Nephron progenitor cell (in vitro differentiated cells): ENCODE results near the gene GPRIN1.

Source experiments
- DNase-seq: peaks from one replicate; pipeline ENCODE4 v3.0.0; 2021
- H3K27ac Mint-ChIP-seq: 2 replicates; pipeline ENCODE4 v1.8.0; 2021; ENCODE audit warnings: mild to moderate bottlenecking, moderate library complexity, mixed read lengths
- H3K27me3 Mint-ChIP-seq: 2 replicates; pipeline ENCODE4 v1.8.0; 2021; ENCODE audit warnings: mild to moderate bottlenecking, low read depth, mixed read lengths; ENCODE audit not compliant: poor library complexity
- H3K36me3 Mint-ChIP-seq: 2 replicates; pipeline ENCODE4 v1.8.0; 2021; ENCODE audit warnings: low read depth, mixed read lengths
- H3K4me1 Mint-ChIP-seq: 2 replicates; pipeline ENCODE4 v1.8.0; 2021; ENCODE audit warnings: mixed read lengths
- H3K4me3 Mint-ChIP-seq: 2 replicates; pipeline ENCODE4 v1.8.0; 2021; ENCODE audit warnings: mild to moderate bottlenecking, moderate library complexity, mixed read lengths
- H3K9me3 Mint-ChIP-seq: 2 replicates; pipeline ENCODE4 v1.8.0; 2021; ENCODE audit warnings: mild to moderate bottlenecking, moderate library complexity, mixed read lengths
- TF ChIP-seq, protein P1 (sequence below): fragments of 200-600 bp; sonication (generic); IDR thresholded peaks from 2 replicates; pipeline ENCODE4 v1.5.0; 2021; ENCODE audit warnings: antibody characterized with exemption

GPRIN1 gene

DNA sequence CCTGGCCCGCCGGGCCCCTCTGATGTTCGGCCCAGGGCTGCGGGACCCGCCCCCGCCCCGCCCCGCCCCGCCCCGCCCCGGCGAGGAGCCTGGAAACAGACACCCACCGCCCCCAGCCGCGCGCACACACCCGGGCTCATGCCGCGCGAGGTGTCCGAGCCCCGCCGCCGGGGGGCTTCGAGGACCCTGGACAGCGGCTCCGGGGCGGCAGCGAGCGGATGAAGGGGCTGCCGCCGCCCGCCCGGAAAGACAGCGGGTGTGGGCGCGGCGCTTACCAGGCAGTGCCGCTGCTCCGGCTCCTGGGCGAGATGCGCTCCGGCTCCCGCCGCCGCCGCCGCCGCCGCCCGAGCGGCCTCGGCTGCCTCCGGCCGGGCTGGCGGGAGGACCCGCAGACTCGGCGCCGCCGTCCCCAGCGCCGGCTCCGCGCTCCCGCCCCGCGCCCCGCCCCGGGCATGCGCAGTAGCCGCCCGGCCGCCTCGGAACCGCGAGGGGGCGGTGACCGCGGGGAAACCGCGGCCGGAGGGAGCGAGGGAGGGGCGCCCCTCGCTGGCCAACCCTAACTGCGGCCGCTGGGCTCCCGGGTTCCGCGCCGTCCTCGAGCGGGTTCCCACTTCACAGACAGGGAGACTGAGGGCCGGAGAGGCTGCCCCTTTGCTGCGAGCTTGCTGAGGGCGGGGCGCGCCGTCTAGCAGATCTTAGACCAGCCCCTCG lies at the start of gene GPRIN1:
GPRIN1 (minus strand) TSS at position 433 of the 711 bp plus-strand sequence. CDS start 10,322 bp downstream, outside the sequence.
- DNase-seq, result peak; percentile 89
- Mint-ChIP-seq H3K4me3 (peak within 1 kb of the TSS; percentile 90), H3K9me3 (no peaks in the 10 kb centered on the region), H3K27me3 (peaks cover 31% of the 10 kb centered on the region), H3K27ac (peak within 1 kb of the TSS; percentile 92), H3K36me3 (no peaks in the 10 kb centered on the region), H3K4me1 (peaks cover 30% of the 10 kb centered on the region)
- TF ChIP-seq, protein P1, sequence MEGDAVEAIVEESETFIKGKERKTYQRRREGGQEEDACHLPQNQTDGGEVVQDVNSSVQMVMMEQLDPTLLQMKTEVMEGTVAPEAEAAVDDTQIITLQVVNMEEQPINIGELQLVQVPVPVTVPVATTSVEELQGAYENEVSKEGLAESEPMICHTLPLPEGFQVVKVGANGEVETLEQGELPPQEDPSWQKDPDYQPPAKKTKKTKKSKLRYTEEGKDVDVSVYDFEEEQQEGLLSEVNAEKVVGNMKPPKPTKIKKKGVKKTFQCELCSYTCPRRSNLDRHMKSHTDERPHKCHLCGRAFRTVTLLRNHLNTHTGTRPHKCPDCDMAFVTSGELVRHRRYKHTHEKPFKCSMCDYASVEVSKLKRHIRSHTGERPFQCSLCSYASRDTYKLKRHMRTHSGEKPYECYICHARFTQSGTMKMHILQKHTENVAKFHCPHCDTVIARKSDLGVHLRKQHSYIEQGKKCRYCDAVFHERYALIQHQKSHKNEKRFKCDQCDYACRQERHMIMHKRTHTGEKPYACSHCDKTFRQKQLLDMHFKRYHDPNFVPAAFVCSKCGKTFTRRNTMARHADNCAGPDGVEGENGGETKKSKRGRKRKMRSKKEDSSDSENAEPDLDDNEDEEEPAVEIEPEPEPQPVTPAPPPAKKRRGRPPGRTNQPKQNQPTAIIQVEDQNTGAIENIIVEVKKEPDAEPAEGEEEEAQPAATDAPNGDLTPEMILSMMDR, result no peak

DNA sequence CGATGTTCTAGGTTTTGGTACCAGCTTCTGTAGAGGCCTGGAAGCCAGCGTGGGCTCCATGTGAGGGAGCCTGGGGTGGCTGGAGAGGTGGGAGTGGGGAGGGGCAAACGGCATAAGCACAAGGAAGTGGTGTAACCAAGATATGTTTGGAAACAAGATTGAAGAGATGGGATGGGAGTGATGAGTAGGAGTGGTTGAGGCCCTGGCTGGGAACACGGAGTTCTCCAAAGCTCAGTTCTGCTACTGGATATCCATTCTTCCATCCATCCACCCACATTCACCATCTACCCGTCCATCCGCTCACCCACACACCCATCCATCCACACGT lies 49.5 kb upstream of the GPRIN1 start:
- Mint-ChIP-seq H3K4me3 (no peak overlapping the region), H3K27ac (no peak overlapping the region), H3K4me1 (peaks cover 8% of the 10 kb centered on the region), H3K27me3 (peaks cover 43% of the 10 kb centered on the region), H3K36me3 (no peaks in the 10 kb centered on the region), H3K9me3 (no peaks in the 10 kb centered on the region)
- TF ChIP-seq, protein P1, result no peak
- DNase-seq, result no peak

DNA sequence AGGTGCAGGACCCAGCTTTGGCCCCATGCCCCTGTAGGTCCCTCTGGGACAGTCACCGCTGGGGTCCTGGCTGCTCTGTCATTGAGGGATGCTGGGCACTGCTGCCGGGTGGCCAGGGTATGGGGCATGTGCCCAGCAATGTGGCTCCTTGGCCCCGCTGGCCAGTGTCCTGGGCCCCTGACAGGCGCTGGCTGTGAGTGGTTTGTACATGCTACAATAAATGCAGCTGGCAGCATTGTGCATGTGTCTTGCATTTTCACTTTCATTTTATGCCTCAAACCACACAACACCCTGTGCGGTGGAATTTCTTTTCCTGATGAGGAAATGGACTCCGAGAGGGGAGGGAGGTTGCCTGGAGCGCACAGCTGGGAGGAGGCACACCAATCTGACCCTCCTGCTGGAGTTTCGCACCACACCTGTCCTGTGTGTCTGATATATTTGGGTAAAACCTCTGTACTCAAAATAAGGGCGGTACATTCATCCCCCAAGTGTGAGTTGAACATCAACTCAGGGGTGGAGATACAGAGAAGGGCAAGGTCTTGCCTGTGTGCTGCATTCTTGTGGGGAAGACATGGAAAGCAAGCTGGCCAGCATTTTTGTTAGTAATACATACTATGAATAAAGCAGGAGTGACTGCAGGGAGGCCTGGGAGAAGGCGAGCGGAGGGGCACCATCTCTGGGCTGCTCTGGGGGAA lies 49.0 kb upstream of the GPRIN1 start:
- peaks cover 37% of the 10 kb centered on the region for H3K27me3 Mint-ChIP-seq
- DNase-seq, result no peak
- TF ChIP-seq, protein P1, result no peak
- peaks cover 3% of the 10 kb centered on the region for H3K4me1 Mint-ChIP-seq
- H3K27ac Mint-ChIP-seq, result no peak overlapping the region
- no peaks in the 10 kb centered on the region for H3K36me3 Mint-ChIP-seq
- no peaks in the 10 kb centered on the region for H3K9me3 Mint-ChIP-seq
- H3K4me3 Mint-ChIP-seq, result no peak overlapping the region

DNA sequence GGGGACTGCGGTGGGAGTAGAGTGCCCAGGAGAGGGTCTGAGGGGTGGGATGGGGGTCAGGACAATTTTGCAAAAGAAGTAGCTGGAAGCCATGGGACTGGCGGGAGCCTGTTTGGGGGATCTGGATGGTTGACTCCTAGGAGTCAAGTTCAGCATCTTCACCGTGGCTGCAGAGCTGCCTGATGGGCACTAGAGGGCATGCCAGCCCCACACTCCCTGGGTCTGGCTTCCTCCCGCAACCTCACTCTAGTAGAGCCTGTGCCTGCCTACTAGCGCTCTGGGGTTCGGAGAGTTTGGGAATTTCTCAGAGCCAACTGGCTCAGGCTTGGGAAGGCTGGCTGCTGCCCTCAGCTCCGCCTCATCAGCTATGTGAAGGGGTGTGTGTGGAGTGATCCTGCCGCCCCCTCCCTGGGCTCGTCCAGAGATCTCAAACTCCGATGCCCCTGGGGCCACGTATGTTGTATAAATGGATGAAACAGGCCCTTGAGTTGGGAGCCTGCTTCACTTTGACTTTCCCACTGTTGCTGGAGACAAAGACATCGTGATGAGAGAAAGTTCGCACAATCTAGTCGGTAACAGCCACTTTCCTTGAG lies 48.1 kb upstream of the GPRIN1 start:
- peak; percentile 79 for DNase-seq
- Mint-ChIP-seq H3K27ac (no peak overlapping the region), H3K36me3 (no peaks in the 10 kb centered on the region), H3K9me3 (no peaks in the 10 kb centered on the region), H3K4me3 (no peak overlapping the region), H3K27me3 (peaks cover 31% of the 10 kb centered on the region), H3K4me1 (peaks cover 9% of the 10 kb centered on the region)
- TF ChIP-seq, protein P1, result peak; percentile 92

DNA sequence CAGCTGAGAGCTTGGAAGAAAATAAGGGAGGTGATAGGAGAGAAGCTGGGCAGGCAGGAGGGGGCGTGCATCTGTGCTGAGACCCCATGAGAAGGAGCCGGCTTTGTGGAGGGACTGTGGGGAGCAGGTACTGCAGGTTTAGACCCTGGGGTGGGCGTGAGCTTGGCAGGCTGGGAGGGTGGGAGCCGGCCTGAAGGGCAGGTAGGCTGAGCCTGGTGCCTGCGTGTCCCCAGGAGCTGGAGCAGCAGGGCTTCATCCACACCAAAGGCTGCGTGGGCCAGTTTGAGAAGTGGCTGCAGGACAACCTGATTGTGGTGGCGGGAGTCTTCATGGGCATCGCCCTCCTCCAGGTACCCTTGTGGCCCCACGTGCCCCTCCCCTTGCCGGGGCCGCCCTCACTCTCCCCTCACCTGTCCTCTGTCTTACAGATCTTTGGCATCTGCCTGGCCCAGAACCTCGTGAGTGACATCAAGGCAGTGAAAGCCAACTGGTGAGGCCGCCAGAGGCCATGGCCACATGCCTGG lies 46.6 kb upstream of the GPRIN1 start:
- Mint-ChIP-seq H3K4me3 (no peak overlapping the region), H3K36me3 (no peaks in the 10 kb centered on the region), H3K27ac (no peak overlapping the region), H3K4me1 (peaks cover 18% of the 10 kb centered on the region), H3K9me3 (no peaks in the 10 kb centered on the region), H3K27me3 (peaks cover 17% of the 10 kb centered on the region)
- TF ChIP-seq, protein P1, result no peak
- no peak for DNase-seq
